GM21367 (cell line): ENCODE data around the gene ELF2.
"Not testable (repeated sequence)": the region's sequence is repeated elsewhere in the genome, so short reads cannot be mapped to it uniquely, and the experiment has no call there.

Experiments
- ATAC-seq: cut with Tn5 transposase; IDR thresholded peaks from one replicate; pipeline ENCODE4 v1.9.1; 2021; ENCODE audit not compliant: unreplicated experiment

ELF2 gene

GRCh38 chr4:139082750-139083606, 94.0 kb downstream of the ELF2 start:
- ATAC-seq = peak; percentile 88

DNA sequence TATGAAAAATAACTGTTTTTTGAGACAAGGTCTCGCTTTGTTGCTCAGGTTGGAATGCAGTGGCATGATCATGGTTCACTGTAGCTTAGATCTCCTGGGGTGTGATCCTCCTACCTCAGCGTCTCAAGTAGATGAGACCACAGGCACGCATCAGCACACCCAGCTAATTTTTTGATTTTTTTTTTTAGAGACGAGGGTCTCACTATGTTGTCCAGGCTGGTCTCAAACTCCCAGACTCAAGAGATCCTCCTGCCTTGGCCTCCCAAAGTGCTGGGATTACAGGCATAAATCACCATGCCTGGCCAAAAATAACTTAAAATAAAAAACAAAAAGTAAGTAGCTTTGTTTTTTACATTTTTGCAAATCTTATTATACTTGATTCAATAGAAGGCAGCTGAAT, 98.1 kb downstream of the ELF2 start:
- no peak for ATAC-seq

DNA sequence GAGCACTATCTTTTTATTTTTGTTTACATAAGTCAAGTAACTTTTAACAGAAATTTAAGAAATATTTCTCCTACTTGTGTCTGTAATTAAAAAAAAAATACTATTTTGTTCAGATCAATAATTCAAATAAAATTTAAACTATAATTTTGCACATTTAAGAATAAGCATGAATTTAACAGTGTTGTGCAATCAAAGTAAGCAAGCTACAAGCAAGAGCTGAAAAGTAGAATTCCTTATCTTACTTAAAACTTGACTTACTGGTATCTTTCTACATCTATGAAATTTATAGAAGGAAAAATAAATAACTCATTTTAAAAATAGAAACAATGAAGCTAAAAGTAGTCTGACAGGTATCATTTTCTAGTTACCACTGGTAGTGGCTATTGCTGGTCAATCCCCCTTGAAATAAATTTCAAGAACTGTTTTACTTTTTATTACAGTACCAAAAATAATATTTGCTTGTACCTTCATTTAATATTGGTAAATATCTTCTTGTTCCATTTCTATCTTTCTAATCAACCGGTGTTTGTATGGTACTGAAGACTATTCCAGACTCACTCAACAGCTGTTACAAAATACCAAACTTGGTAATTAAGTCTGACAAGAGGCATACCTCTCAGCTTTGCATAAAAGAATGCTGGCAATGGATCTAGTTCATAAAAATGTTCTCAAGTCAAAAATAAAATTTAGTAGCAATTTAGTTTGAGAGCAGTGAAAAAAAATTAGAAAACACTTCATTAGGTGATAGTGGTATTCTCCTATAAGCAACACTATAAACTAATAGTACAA, 99.3 kb downstream of the ELF2 start:
- no peak for ATAC-seq

GRCh38 chr4:139076016-139076744, 100.8 kb downstream of the ELF2 start:
- no peak for ATAC-seq

DNA sequence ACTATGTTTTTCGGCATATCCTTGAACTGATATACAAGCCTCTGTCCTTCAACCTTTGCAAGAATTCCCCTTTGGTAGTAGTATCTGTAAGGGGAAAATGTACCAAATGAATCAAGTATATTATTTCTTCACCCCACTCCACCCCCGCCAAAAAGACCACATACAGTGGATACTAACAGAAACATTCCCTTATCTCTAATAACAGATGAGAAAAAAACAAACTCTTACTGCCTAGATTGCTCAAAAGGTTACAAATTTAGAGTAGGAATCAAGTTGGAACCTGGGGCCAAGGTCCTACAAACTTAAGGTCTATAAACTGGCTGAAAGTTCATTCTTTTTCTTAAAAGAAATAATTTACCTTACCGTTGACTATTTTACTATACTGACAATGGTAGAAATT, 116.4 kb downstream of the ELF2 start:
- no peak for ATAC-seq

DNA sequence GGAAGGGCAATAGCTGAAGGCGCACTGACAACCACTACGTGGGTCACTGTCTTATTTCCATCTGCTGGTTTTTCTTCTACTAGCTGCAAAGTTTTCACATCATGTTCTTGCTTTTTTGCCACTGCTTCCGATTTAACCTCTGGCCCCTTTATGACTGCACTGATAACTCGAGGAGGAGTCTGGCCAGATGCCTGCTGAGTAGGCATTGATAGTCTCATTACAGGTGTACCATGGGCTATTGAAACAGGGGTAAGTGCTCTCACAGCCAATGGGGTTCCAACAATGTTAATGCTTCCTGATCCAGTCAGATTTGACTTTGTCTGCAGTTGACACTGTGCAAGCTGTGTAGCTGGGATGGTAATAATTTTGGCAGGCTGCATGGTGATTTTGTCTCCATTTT, 118.0 kb downstream of the ELF2 start:
- not testable (repeated sequence) for ATAC-seq

DNA sequence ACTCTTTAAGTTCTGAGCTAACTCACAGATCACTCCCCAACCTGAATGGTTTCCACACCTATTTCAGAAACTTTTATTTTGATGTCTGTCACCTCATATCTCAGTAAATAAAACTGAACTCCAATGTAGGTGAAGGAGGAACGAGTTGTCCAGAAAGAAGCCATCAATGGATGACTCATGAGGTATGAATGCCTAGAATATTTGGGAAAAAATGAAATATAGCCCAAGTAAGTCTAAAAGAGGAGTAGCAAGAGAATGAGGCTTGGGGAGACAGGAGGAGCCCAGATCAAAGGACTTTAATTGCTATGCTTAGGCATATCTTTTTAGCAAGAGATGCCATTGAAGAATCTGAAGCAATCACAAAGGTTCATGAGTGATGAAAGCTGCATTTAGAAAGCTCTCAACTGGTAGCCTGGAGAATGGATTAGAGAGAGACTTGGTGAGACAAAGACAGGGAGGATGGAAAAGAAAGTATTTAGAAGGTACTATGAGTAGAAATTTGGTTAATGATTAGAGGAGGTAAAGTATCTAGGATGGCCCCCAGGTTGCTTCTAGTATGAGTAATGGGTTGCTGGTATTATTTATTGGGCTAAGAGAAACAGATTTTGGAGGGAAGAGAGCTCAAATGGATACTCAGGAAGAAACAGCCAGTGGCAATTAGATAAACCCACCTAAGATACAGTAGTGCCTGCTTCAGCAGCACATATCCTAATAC, 122.1 kb downstream of the ELF2 start:
- no peak for ATAC-seq

DNA sequence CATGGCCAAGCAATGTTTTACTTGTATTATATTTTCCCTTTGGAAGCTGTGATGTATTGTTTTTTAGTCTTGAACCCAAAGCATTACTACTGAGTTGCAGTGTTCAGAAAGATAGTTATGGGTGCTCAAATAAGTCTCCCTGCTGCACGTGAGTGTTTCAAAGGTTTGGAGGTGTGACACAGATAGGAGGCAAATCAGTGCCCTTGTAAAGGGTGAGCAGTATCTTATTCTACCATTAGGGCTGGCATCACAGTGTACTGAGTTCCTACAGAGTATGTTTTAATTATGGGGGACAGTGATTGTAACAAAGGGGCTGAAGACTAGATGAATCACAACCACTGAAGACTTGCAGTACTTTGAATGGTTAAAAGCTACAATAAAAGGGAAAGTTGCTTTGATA, 123.1 kb downstream of the ELF2 start:
- ATAC-seq = no peak

DNA sequence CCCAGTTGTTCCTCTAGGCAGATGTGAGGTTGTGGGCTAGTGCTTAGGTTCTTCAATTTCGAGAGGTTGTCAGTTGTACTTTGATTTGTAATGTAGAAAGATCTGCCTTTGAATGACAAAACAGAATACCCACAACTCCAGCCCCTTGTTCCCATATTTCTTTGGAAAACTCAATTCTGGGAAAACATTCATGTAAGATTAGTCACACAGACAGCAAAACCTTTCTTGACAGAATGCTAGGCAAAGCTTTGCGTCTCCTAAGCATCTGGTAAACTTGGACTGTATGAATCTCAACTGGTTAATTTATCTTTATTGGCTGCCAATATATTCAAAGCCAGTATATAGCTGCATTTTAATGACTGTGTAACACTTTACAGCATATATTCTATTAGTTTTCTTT, 126.6 kb downstream of the ELF2 start:
- ATAC-seq = no peak

- no peak for ATAC-seq
Observed at GRCh38 chr4:139048026-139048425, 129.0 kb downstream of the ELF2 start.

DNA sequence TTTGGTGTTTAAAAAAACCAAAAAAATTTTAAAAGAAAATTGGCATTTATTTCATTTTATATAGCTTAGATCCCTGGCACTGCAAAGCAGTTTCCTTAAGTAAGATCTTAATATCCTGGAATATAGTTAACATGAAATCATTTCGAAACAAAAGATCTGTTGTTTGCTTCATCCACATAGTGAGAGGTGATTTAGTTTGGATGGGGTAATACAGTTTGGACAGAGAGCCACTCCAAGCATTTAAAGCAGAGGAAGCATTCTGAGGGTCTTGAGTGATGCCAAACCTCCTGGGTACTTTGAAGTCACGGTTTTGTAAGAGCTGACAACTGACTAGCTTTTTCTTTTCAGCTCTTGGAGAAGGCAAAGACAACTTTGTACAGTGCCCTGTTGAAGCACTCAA, 132.7 kb downstream of the ELF2 start:
- ATAC-seq = no peak

GRCh38 chr4:139042981-139043460, 134.0 kb downstream of the ELF2 start:
- no peak for ATAC-seq

- no peak for ATAC-seq
Observed at GRCh38 chr4:139038874-139039443, 138.1 kb downstream of the ELF2 start.

- no peak for ATAC-seq
Observed at GRCh38 chr4:139036885-139037284, 140.1 kb downstream of the ELF2 start.

GRCh38 chr4:139035650-139036049, 141.4 kb downstream of the ELF2 start:
- no peak for ATAC-seq

DNA sequence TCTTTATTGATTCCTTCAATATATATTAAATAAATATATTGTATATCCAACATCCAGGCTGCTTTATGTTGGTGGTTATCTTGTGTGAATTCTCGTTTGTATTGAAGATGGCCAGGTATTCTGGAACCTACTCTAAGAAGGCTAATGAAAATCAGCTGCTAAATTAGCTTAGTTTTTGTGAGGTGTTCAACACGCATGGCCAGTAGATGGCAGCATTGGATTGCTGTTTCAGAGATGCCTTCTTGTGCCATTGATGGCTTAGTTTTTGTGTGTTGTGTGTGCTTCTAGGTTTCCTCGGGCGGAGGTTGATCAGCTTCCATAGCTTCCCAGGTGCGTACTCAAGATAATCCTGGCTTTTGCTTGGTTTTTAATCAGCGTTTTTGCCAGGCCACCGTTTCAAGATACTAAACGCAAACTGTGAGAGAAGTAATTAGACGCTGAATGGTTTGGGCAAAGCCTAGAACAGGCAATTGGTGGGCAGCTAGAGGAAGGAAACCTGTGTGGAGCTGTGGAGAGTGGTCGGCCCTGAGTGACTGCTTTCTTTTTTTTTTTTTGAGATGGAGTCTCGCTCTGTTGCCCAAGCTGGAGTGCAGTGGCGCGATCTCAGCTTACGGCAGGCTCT, 146.3 kb downstream of the ELF2 start:
- ATAC-seq = peak; percentile 84

DNA sequence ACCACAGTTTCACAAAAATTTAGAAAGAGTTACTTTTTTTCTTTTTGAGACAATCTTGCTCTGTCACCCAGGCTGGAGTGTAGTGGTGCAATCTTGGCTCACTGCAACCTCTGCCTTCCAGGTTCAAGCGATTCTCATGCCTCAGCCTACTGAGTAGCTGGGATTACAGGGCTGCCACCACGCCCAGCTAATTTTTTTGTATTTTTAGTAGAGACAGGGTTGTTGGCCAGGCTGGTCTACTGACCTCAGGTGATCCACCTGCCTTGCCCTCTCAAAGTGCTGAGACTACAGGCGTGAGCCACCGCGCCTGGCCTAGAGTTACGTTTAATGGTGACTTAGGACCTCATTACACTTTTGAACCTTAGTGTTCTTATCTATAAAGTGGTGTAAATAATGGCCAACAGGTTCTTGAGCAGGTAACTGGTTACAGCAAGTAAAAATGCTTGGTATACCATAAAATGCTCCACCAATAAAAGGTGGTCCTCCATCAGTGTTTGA, 147.1 kb downstream of the ELF2 start:
- ATAC-seq = not testable (repeated sequence)

- ATAC-seq = no peak
Observed at GRCh38 chr4:139028191-139028661, 148.8 kb downstream of the ELF2 start.

GRCh38 chr4:139027776-139028175, 149.2 kb downstream of the ELF2 start:
- ATAC-seq = no peak

DNA sequence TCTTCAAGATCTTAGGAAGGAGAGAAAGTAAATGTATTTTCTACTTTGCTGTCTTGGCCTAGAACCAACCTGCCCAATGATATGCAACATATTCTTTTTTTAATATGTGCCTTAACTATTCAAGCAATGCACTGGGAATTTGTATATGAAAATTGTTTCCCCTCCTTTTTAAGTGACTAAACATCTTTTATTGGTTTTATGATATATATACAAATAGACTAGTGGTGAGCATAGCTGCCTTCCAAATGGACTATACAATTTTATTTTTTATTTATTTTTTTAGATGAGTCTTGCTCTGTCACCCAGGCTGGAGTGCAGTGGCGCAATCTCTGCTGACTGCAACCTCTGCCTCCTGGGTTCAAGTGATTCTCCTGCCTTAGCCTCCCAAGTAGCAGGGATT, 151.2 kb downstream of the ELF2 start:
- ATAC-seq = no peak
